ENCODE data around the gene LRRK1.

GRCh38 chr15:100929641-100930042, 10.5 kb downstream of the LRRK1 start:
- TF ChIP-seq POLR2AphosphoS5 (IDR thresholded peaks at IDR 0.05) (no peak), POLR2A (IDR thresholded peaks at IDR 0.05) (no peak)
- TF ChIP-seq, protein P1, sequence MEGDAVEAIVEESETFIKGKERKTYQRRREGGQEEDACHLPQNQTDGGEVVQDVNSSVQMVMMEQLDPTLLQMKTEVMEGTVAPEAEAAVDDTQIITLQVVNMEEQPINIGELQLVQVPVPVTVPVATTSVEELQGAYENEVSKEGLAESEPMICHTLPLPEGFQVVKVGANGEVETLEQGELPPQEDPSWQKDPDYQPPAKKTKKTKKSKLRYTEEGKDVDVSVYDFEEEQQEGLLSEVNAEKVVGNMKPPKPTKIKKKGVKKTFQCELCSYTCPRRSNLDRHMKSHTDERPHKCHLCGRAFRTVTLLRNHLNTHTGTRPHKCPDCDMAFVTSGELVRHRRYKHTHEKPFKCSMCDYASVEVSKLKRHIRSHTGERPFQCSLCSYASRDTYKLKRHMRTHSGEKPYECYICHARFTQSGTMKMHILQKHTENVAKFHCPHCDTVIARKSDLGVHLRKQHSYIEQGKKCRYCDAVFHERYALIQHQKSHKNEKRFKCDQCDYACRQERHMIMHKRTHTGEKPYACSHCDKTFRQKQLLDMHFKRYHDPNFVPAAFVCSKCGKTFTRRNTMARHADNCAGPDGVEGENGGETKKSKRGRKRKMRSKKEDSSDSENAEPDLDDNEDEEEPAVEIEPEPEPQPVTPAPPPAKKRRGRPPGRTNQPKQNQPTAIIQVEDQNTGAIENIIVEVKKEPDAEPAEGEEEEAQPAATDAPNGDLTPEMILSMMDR (IDR thresholded peaks at IDR 0.05), result no peak

All from stomach (tissue), 4 donors.